ENCODE data around the gene DSPP. TPM values are rescaled to one million over a fixed set of nuclear protein-coding genes. Genes with fewer than 3 reads are reported as not detected.

DSPP gene
- total RNA-seq, 2 donors from 2014 or later = not detected

DNA sequence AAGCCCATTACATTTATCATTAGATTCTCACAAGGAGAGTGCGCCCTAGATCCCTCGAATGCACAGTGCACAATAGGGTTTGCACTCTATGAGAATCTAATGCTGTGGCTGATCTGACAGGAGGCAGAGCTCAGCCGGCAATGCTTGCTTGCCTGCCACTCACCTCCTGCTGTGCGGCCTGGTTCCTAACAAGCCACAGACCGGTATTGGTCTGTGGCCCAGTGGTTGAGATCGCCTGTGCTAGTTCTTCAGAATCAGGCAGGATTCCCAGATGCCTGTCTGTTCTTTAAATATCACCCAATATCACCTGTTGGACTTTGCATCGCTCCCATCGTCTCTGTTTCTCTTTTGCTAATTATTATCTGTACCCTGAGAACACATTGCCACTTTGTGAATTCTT, 14.0 kb downstream of the DSPP start:
- no peak for DNase-seq
- Histone ChIP-seq H3K9me3 (no peaks in the 10 kb centered on the region), H3K4me3 (no peak overlapping the region), H3K27me3 (no peaks in the 10 kb centered on the region), H3K4me1 (no peaks in the 10 kb centered on the region), H3K27ac (no peak overlapping the region), H3K36me3 (no peaks in the 10 kb centered on the region), H3K9ac (ENCODE audit: low read depth in 2 of 2, low read length in 2 of 2) (no peak overlapping the region)
- TF ChIP-seq CTCF (IDR thresholded peaks at IDR 0.05) = no peak
- intact Hi-C loops (cut with DNase I) = no loop called here

GRCh38 chr4:87624698-87625097, 16.4 kb downstream of the DSPP start:
- no peak for DNase-seq
- TF ChIP-seq CTCF (IDR thresholded peaks at IDR 0.05) = no peak
- Histone ChIP-seq H3K9ac (ENCODE audit: low read depth in 2 of 2, low read length in 2 of 2) (no peak overlapping the region), H3K4me3 (no peak overlapping the region), H3K4me1 (no peaks in the 10 kb centered on the region), H3K27me3 (no peaks in the 10 kb centered on the region), H3K9me3 (no peaks in the 10 kb centered on the region), H3K27ac (no peak overlapping the region), H3K36me3 (no peaks in the 10 kb centered on the region)
- intact Hi-C loops (cut with DNase I) = no loop called here

- DNase-seq = no peak
- H3K36me3 ChIP-seq = no peaks in the 10 kb centered on the region
- intact Hi-C loops (cut with DNase I) = no loop called here
- no peak overlapping the region for H3K27ac ChIP-seq
- TF ChIP-seq CTCF (IDR thresholded peaks at IDR 0.05) = no peak
- H3K27me3 ChIP-seq = no peaks in the 10 kb centered on the region
- H3K9me3 ChIP-seq = no peaks in the 10 kb centered on the region
- H3K9ac ChIP-seq (ENCODE audit: low read depth in 2 of 2, low read length in 2 of 2) = no peak overlapping the region
- no peak overlapping the region for H3K4me3 ChIP-seq
- H3K4me1 ChIP-seq = no peaks in the 10 kb centered on the region
Observed at GRCh38 chr4:87631668-87632067, 23.3 kb downstream of the DSPP start.

- H3K27me3 ChIP-seq = no peaks in the 10 kb centered on the region
- H3K9ac ChIP-seq (ENCODE audit: low read depth in 2 of 2, low read length in 2 of 2) = no peak overlapping the region
- H3K36me3 ChIP-seq = no peaks in the 10 kb centered on the region
- H3K4me1 ChIP-seq = no peaks in the 10 kb centered on the region
- no peak overlapping the region for H3K4me3 ChIP-seq
- no peak overlapping the region for H3K27ac ChIP-seq
- intact Hi-C loops (cut with DNase I) = no loop called here
- H3K9me3 ChIP-seq = no peaks in the 10 kb centered on the region
- TF ChIP-seq CTCF (IDR thresholded peaks at IDR 0.05) = no peak
- DNase-seq = no peak
Observed at GRCh38 chr4:87632469-87632868, 24.1 kb downstream of the DSPP start.

DNA sequence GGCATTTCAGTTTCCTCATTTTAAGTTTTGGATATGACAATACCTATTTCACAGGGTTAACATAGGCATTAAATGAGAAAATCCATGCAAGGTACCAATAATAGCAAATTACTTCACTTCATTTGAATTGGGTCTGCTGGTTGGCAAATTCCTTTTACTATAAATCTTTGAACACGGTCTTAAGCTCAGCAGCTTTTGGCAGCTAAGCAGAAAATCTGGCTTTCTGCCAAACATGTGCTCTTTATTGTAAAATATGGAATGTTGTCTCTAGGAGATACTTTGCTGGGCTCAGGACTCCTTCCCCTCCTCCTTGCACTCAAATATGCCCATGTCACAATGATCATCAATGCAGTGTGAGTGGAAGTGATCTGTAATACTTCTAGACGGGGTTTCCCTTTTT, 24.9 kb downstream of the DSPP start:
- no peak for DNase-seq
- Histone ChIP-seq H3K27ac (no peak overlapping the region), H3K9ac (ENCODE audit: low read depth in 2 of 2, low read length in 2 of 2) (no peak overlapping the region), H3K9me3 (no peaks in the 10 kb centered on the region), H3K27me3 (no peaks in the 10 kb centered on the region), H3K4me1 (no peaks in the 10 kb centered on the region), H3K4me3 (no peak overlapping the region), H3K36me3 (no peaks in the 10 kb centered on the region)
- intact Hi-C loops (cut with DNase I) = no loop called here
- TF ChIP-seq CTCF (IDR thresholded peaks at IDR 0.05) = no peak

- Histone ChIP-seq H3K27ac (no peak overlapping the region), H3K4me1 (no peaks in the 10 kb centered on the region), H3K4me3 (no peak overlapping the region), H3K27me3 (no peaks in the 10 kb centered on the region), H3K9me3 (no peaks in the 10 kb centered on the region), H3K36me3 (no peaks in the 10 kb centered on the region), H3K9ac (ENCODE audit: low read depth in 2 of 2, low read length in 2 of 2) (no peak overlapping the region)
- no peak for DNase-seq
- intact Hi-C loops (cut with DNase I) = no loop called here
- TF ChIP-seq CTCF (IDR thresholded peaks at IDR 0.05) = no peak
Observed at GRCh38 chr4:87644286-87644685, 36.0 kb downstream of the DSPP start.
